Activated CD8-positive, alpha-beta T cell treated with anti-CD3 and anti-CD28 coated beads, Interleukin-2, amount 10 ng/mL, durations not matched to agents 7 days and 5 days (primary cell): ENCODE data around the gene DBN1. TPM values are rescaled to one million over a fixed set of nuclear protein-coding genes. Genes with fewer than 3 reads are reported as not detected.

ENCODE experiments used
- ATAC-seq: fragments of 150-1000 bp; cut with Tn5 transposase; one replicate; pipeline ENCODE4 v1.10.0; 2021; ENCODE audit warnings: moderate library complexity
- CTCF ChIA-PET: fragments of 350-600 bp; sonication (Branson Sonifier 250); formaldehyde crosslinking; loops from one replicate; lab custom pipeline; 2021; ENCODE audit warnings: antibody characterized with exemption; lab: Charles Lee
- POLR2A ChIA-PET: fragments of 350-600 bp; sonication (Branson Sonifier 250); formaldehyde crosslinking; loops from one replicate; lab custom pipeline; 2021; ENCODE audit warnings: antibody characterized with exemption; lab: Charles Lee
- DNase-seq: peaks from one replicate; pipeline ENCODE4 v3.0.0-alpha.2; 2020
- H3K27ac Mint-ChIP-seq: one replicate; pipeline ENCODE4 v1.8.0; 2021; ENCODE audit warnings: mild to moderate bottlenecking, mixed read lengths
- H3K27me3 Mint-ChIP-seq: one replicate; pipeline ENCODE4 v1.8.0; 2021; ENCODE audit warnings: low read depth, mixed read lengths
- H3K36me3 Mint-ChIP-seq: one replicate; pipeline ENCODE4 v1.8.0; 2021; ENCODE audit warnings: low read depth, mixed read lengths
- H3K4me1 Mint-ChIP-seq: one replicate; pipeline ENCODE4 v1.8.0; 2021; ENCODE audit warnings: low read depth, mixed read lengths
- H3K4me3 Mint-ChIP-seq: one replicate; pipeline ENCODE4 v1.8.0; 2021; ENCODE audit warnings: mild to moderate bottlenecking, mixed read lengths
- H3K9me3 Mint-ChIP-seq: one replicate; pipeline ENCODE4 v1.8.0; 2022; ENCODE audit warnings: mixed read lengths; ENCODE audit not compliant: insufficient read depth
- total RNA-seq, 2 experiments: library from RNA; stranded (reverse); gene quantifications; one replicate each; pipeline ENCODE4 v1.2.3, GENCODE V29; 2021

The DBN1 gene
- total RNA-seq, 2 experiments from 2014 or later: 92.9 to 104 TPM

- Mint-ChIP-seq H3K27me3 (peaks cover 6% of the 10 kb centered on the region), H3K4me1 (peaks cover 43% of the 10 kb centered on the region), H3K9me3 (no peaks in the 10 kb centered on the region), H3K36me3 (peaks cover 17% of the 10 kb centered on the region), H3K27ac (peak within 1 kb of the TSS; percentile 65), H3K4me3 (peak within 1 kb of the TSS; percentile 70)
- ChIA-PET CTCF (interaction anchor here (0.7 to 9.0 kb wide), 12 partner anchors 8 to 137 kb away, joined by 3 to 177 read pairs (median 5); no protein-coding TSS in a partner anchor), POLR2A (interaction anchor here (0.6 to 19.4 kb wide), 13 partner anchors 8 to 140 kb away, joined by 3 to 245 read pairs (median 6); partner anchors contain the start of gene GRK6)
- DNase-seq: peak; percentile 79
- peak; percentile 74 for ATAC-seq
These were observed 27.0 kb downstream of the DBN1 start, which contains the start of gene PRR7 for GRCh38 chr5:177446200-177447065. PRR7 (plus strand) TSS chr5:177446814; CDS start chr5:177455068, 8,254 bp downstream.

- Mint-ChIP-seq H3K9me3 (no peaks in the 10 kb centered on the region), H3K36me3 (peaks cover 19% of the 10 kb centered on the region), H3K27ac (peak overlapping the region; percentile 65), H3K4me3 (peak overlapping the region; percentile 60), H3K27me3 (peaks cover 6% of the 10 kb centered on the region), H3K4me1 (peaks cover 43% of the 10 kb centered on the region)
- ATAC-seq (no peak), DNase-seq (no peak)
- ChIA-PET POLR2A (interaction anchor here (0.6 to 19.4 kb wide), 11 partner anchors 8 to 140 kb away, joined by 3 to 245 read pairs (median 5); partner anchors contain the start of gene GRK6), CTCF (interaction anchor here (1.2 to 9.0 kb wide), 10 partner anchors 9 to 136 kb away, joined by 3 to 177 read pairs (median 16); no protein-coding TSS in a partner anchor)
These were observed 27.6 kb downstream of the DBN1 start for GRCh38 chr5:177445917-177446199.

GRCh38 chr5:177445052-177445916 lies 28.1 kb downstream of the DBN1 start:
- ATAC-seq (no peak), DNase-seq (no peak)
- CTCF ChIA-PET: interaction anchor here (1.2 to 9.0 kb wide), 10 partner anchors 8 to 136 kb away, joined by 3 to 177 read pairs (median 16); no protein-coding TSS in a partner anchor
- peaks cover 46% of the 10 kb centered on the region for H3K4me1 Mint-ChIP-seq
- peak overlapping the region; percentile 65 for H3K27ac Mint-ChIP-seq
- POLR2A ChIA-PET: interaction anchor here (0.6 to 19.4 kb wide), 13 partner anchors 10 to 139 kb away, joined by 3 to 245 read pairs (median 4); partner anchors contain the start of gene GRK6
- peaks cover 6% of the 10 kb centered on the region for H3K27me3 Mint-ChIP-seq
- H3K4me3 Mint-ChIP-seq: peak overlapping the region; percentile 60
- peaks cover 22% of the 10 kb centered on the region for H3K36me3 Mint-ChIP-seq
- no peaks in the 10 kb centered on the region for H3K9me3 Mint-ChIP-seq

- H3K27ac Mint-ChIP-seq: peak overlapping the region; percentile 65
- peaks cover 55% of the 10 kb centered on the region for H3K4me1 Mint-ChIP-seq
- DNase-seq (no peak), ATAC-seq (no peak)
- no peak overlapping the region for H3K4me3 Mint-ChIP-seq
- peaks cover 6% of the 10 kb centered on the region for H3K27me3 Mint-ChIP-seq
- CTCF ChIA-PET: interaction anchor here (1.1 to 9.0 kb wide), 11 partner anchors 8 to 135 kb away, joined by 3 to 177 read pairs (median 11); no protein-coding TSS in a partner anchor
- POLR2A ChIA-PET: interaction anchor here (0.6 to 19.4 kb wide), 9 partner anchors 13 to 58 kb away, joined by 3 to 245 read pairs (median 4); partner anchors contain the start of gene GRK6
- H3K9me3 Mint-ChIP-seq: no peaks in the 10 kb centered on the region
- H3K36me3 Mint-ChIP-seq: peaks cover 31% of the 10 kb centered on the region
These were observed 29.1 kb downstream of the DBN1 start for GRCh38 chr5:177444106-177445051.

GRCh38 chr5:177443144-177443983 lies 30.1 kb downstream of the DBN1 start:
- no peaks in the 10 kb centered on the region for H3K9me3 Mint-ChIP-seq
- peaks cover 58% of the 10 kb centered on the region for H3K4me1 Mint-ChIP-seq
- ChIA-PET CTCF (interaction anchor here (1.1 to 9.0 kb wide), 9 partner anchors 9 to 134 kb away, joined by 3 to 177 read pairs (median 11); no protein-coding TSS in a partner anchor), POLR2A (interaction anchor here (0.8 to 19.4 kb wide), 4 partner anchors 8 to 41 kb away, joined by 3 to 245 read pairs (median 8); partner anchors contain the start of gene GRK6)
- H3K27me3 Mint-ChIP-seq: peaks cover 2% of the 10 kb centered on the region
- H3K27ac Mint-ChIP-seq: no peak overlapping the region
- no peak for DNase-seq
- no peak for ATAC-seq
- H3K4me3 Mint-ChIP-seq: no peak overlapping the region
- H3K36me3 Mint-ChIP-seq: peaks cover 38% of the 10 kb centered on the region

GRCh38 chr5:177442066-177442826 lies 31.2 kb downstream of the DBN1 start:
- H3K36me3 Mint-ChIP-seq: peaks cover 47% of the 10 kb centered on the region
- POLR2A ChIA-PET: interaction anchor here (1.8 to 19.4 kb wide), 2 partner anchors 12 to 40 kb away, joined by 6 to 245 read pairs; partner anchors contain the start of gene GRK6
- ATAC-seq: no peak

GRCh38 chr5:177440990-177441780 lies 32.2 kb downstream of the DBN1 start:
- Mint-ChIP-seq H3K27me3 (no peaks in the 10 kb centered on the region), H3K4me3 (no peak overlapping the region), H3K36me3 (peaks cover 54% of the 10 kb centered on the region), H3K27ac (peak overlapping the region; percentile 55), H3K4me1 (peaks cover 62% of the 10 kb centered on the region), H3K9me3 (no peaks in the 10 kb centered on the region)
- ATAC-seq: no peak
- CTCF ChIA-PET: interaction anchor here (0.7 to 4.4 kb wide), 7 partner anchors 9 to 50 kb away, joined by 3 to 28 read pairs (median 5); no protein-coding TSS in a partner anchor
- DNase-seq: no peak
- POLR2A ChIA-PET: interaction anchor here (0.8 to 19.4 kb wide), 4 partner anchors 7 to 37 kb away, joined by 3 to 245 read pairs (median 7); partner anchors contain the start of gene GRK6

More at GRCh38 chr5:177442066-177442826, 31.2 kb downstream of the DBN1 start:
- no peak overlapping the region for H3K4me3 Mint-ChIP-seq
- no peak for DNase-seq
- H3K27me3 Mint-ChIP-seq: no peaks in the 10 kb centered on the region
- no peak overlapping the region for H3K27ac Mint-ChIP-seq
- CTCF ChIA-PET: interaction anchor here (0.7 to 9.0 kb wide), 7 partner anchors 10 to 52 kb away, joined by 3 to 177 read pairs (median 11); no protein-coding TSS in a partner anchor
- no peaks in the 10 kb centered on the region for H3K9me3 Mint-ChIP-seq
- H3K4me1 Mint-ChIP-seq: peaks cover 58% of the 10 kb centered on the region

GRCh38 chr5:177440211-177440989 lies 33.0 kb downstream of the DBN1 start:
- ATAC-seq (no peak), DNase-seq (no peak)
- CTCF ChIA-PET: interaction anchor here (1.2 to 4.4 kb wide), 6 partner anchors 9 to 50 kb away, joined by 4 to 28 read pairs (median 6); no protein-coding TSS in a partner anchor
- Mint-ChIP-seq H3K27ac (peak overlapping the region; percentile 40), H3K36me3 (peaks cover 60% of the 10 kb centered on the region), H3K9me3 (no peaks in the 10 kb centered on the region), H3K27me3 (no peaks in the 10 kb centered on the region), H3K4me1 (peaks cover 59% of the 10 kb centered on the region), H3K4me3 (no peak overlapping the region)
- POLR2A ChIA-PET: interaction anchor here (0.8 to 19.4 kb wide), 4 partner anchors 8 to 37 kb away, joined by 3 to 245 read pairs (median 7); partner anchors contain the start of gene GRK6
